Stomach (tissue), 4 donors: ENCODE data around the gene DPPA5.
"Not testable (repeated sequence)": the region's sequence is repeated elsewhere in the genome, so short reads cannot be mapped to it uniquely, and the experiment has no call there.

ENCODE experiments used
- CTCF ChIP-seq, 7 experiments: fragments of 450-650 bp in 4 of 7; fragments of 200-600 bp in 3 of 7; sonication (generic) in 3 of 7; IDR thresholded peaks; one replicate each; pipeline ENCODE4 v1.5.1; 2016 to 2019; ENCODE audit warnings: antibody characterized with exemption in 7 of 7, control low read depth in 2 of 7, mild to moderate bottlenecking in 1 of 7
- POLR2A ChIP-seq, 4 donors: fragments of 450-650 bp; IDR thresholded peaks; one replicate each; pipeline ENCODE4 v1.6.1; 2016; ENCODE audit warnings: antibody characterized with exemption in 4 of 4, control low read depth in 2 of 4, mild to moderate bottlenecking in 1 of 4, moderate library complexity in 1 of 4
- POLR2AphosphoS5 ChIP-seq, 3 donors: sonication (generic); formaldehyde crosslinking; IDR thresholded peaks; one replicate each; pipeline ENCODE4 v1.6.1; 2016; ENCODE audit warnings: antibody characterized with exemption in 3 of 3

GRCh38 chr6:73303773-73304172, 50.3 kb downstream of the DPPA5 start:
- not testable (repeated sequence) for TF ChIP-seq POLR2A, POLR2AphosphoS5, CTCF (IDR thresholded peaks at IDR 0.05)
